ENCODE results near the gene MGST3. TPM values are rescaled to one million over a fixed set of nuclear protein-coding genes. Genes with fewer than 3 reads are reported as not detected.
"Not testable (repeated sequence)": the region's sequence is repeated elsewhere in the genome, so short reads cannot be mapped to it uniquely, and the experiment has no call there.

The MGST3 gene
- total RNA-seq = 100 to 1,000 TPM; 250 to 616 (median 291) TPM

GRCh38 chr1:165630629-165631341, at the start of gene MGST3:
MGST3 (plus strand) TSS chr1:165631234; CDS start chr1:165649848, 18,614 bp downstream.
- peak; percentile 78 for DNase-seq (ENCODE audit: low spot score)
- ATAC-seq (ENCODE audit: low FRiP score) = peak; percentile 97
- TF ChIP-seq, protein P1, sequence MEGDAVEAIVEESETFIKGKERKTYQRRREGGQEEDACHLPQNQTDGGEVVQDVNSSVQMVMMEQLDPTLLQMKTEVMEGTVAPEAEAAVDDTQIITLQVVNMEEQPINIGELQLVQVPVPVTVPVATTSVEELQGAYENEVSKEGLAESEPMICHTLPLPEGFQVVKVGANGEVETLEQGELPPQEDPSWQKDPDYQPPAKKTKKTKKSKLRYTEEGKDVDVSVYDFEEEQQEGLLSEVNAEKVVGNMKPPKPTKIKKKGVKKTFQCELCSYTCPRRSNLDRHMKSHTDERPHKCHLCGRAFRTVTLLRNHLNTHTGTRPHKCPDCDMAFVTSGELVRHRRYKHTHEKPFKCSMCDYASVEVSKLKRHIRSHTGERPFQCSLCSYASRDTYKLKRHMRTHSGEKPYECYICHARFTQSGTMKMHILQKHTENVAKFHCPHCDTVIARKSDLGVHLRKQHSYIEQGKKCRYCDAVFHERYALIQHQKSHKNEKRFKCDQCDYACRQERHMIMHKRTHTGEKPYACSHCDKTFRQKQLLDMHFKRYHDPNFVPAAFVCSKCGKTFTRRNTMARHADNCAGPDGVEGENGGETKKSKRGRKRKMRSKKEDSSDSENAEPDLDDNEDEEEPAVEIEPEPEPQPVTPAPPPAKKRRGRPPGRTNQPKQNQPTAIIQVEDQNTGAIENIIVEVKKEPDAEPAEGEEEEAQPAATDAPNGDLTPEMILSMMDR (IDR thresholded peaks at IDR 0.05) = no peak

- no peak for ATAC-seq (ENCODE audit: low FRiP score)
- DNase-seq (ENCODE audit: low spot score) = no peak
- TF ChIP-seq, protein P1 (IDR thresholded peaks at IDR 0.05) = no peak
These were observed 49.1 kb upstream of the MGST3 start for GRCh38 chr1:165581926-165582325.

DNA sequence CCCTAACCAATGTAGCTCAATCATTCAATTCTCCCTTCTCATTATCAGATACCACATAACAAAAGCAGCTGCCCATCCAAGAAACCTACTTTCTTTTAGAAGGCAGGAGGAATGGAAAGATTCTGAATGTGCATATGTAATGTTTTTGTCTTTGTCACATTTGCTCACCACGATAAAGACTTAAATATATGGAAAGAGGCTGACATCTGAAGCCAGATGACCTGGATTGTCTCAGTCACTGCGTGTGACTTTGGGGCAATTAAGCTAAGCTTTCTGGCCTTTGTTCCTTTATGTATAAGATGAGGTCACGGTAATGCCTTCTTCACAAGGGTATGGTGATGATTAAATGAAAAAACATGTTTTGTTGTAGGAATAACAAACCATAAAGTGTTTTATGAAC, 44.6 kb upstream of the MGST3 start:
- ATAC-seq (ENCODE audit: low FRiP score) (no peak), DNase-seq (ENCODE audit: low spot score) (no peak)
- TF ChIP-seq, protein P1 (IDR thresholded peaks at IDR 0.05) = no peak

DNA sequence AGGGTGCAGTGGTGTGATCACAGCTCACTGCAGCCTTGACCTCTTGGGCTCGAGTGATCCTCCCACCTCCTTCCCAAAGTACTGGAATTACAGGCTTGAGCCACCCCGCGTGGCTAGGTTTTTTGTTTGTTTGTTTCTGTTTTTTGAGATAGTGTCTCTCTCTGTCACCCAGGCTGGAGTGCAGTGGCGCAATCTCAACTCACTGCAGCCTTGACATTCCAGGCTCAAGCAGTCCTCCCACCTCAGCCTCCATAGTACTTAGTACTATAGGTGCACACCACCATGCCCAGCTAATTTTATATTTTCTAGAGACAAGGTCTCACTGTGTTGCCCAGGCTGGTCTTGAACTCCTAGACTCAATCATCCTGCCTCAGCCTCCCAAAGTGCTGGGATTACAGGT, 39.6 kb upstream of the MGST3 start:
- not testable (repeated sequence) for DNase-seq (ENCODE audit: low spot score); ATAC-seq (ENCODE audit: low FRiP score)

GRCh38 chr1:165592945-165593823, 37.9 kb upstream of the MGST3 start:
- DNase-seq (ENCODE audit: low spot score) = peak; percentile 96
- no peak for ATAC-seq (ENCODE audit: low FRiP score)

GRCh38 chr1:165595246-165595938, 35.6 kb upstream of the MGST3 start:
- TF ChIP-seq, protein P1 (IDR thresholded peaks at IDR 0.05) = no peak
- ATAC-seq (ENCODE audit: low FRiP score) (no peak), DNase-seq (ENCODE audit: low spot score) (no peak)

More at GRCh38 chr1:165592945-165593823, 37.9 kb upstream of the MGST3 start:
- TF ChIP-seq, protein P1 (IDR thresholded peaks at IDR 0.05) = peak in 2 of 3 donors; percentile 8 to 74

Data from omental fat pad (tissue), 4 donors.